HEK293 (cell line): ENCODE measurements around the gene SCGB1D2.
"Not testable (repeated sequence)": the region's sequence is repeated elsewhere in the genome, so short reads cannot be mapped to it uniquely, and the experiment has no call there.

Experiments used
- CTCF ChIA-PET: fragments of 350-600 bp; formaldehyde crosslinking; extraction: SDS; loops from one replicate; lab custom pipeline; 2021; ENCODE audit warnings: antibody characterized with exemption; lab: Yijun Ruan, JAX
- POLR2A ChIA-PET: fragments of 300-600 bp; formaldehyde crosslinking; extraction: SDS; loops from one replicate; lab custom pipeline; 2020; ENCODE audit warnings: antibody characterized with exemption, inconsistent platforms; lab: Yijun Ruan, JAX
- H3K27ac ChIP-seq: fragments of 200-500 bp; sonication (Bioruptor generic); 2 replicates; pipeline ENCODE4 v1.5.1; 2014; ENCODE audit warnings: low read depth, low read length, control low read depth, inconsistent platforms; ENCODE audit errors: extremely low read depth
- H3K36me3 ChIP-seq, 2 experiments: fragments of 200-500 bp in 1 of 2; sonication (Bioruptor generic) in 1 of 2; 1 replicate in 1 of 2; 2 replicates in 1 of 2; pipeline ENCODE4 v1.5.1; 2014 to 2017; ENCODE audit warnings: inconsistent platforms in 2 of 2, low read length in 2 of 2; ENCODE audit not compliant: control insufficient read depth in 2 of 2, insufficient read depth in 1 of 2
- H3K4me1 ChIP-seq: fragments of 200-500 bp; sonication (Bioruptor generic); 2 replicates; pipeline ENCODE4 v1.5.1; 2014; ENCODE audit warnings: mild to moderate bottlenecking, low read length, inconsistent platforms; ENCODE audit not compliant: control insufficient read depth, insufficient read depth
- H3K4me3 ChIP-seq: 2 replicates; pipeline ENCODE4 v1.5.1; 2011; ENCODE audit warnings: low read depth, mild to moderate bottlenecking, control low read depth, low read length, moderate library complexity
- H3K9me3 ChIP-seq: fragments of 200-500 bp; sonication (Bioruptor generic); 2 replicates; pipeline ENCODE4 v1.5.1; 2014; ENCODE audit warnings: low read depth, low read length, inconsistent platforms; ENCODE audit not compliant: control insufficient read depth, insufficient read depth
- ELK4 ChIP-seq: IDR thresholded peaks from 2 replicates; pipeline ENCODE4 v1.6.1; 2011; ENCODE audit warnings: mild to moderate bottlenecking, low read depth, low read length, borderline replicate concordance
- FEZF1 ChIP-seq: fragments of 450-650 bp; formaldehyde crosslinking; IDR thresholded peaks from 2 replicates; pipeline ENCODE4 v1.5.1; 2016; ENCODE audit warnings: missing biosample characterization, missing genetic modification characterization
- KLF8 ChIP-seq: fragments of 450-650 bp; formaldehyde crosslinking; IDR thresholded peaks from 2 replicates; pipeline ENCODE4 v1.5.1; 2016; ENCODE audit warnings: missing biosample characterization, missing genetic modification characterization
- RBAK ChIP-seq: fragments of 450-650 bp; formaldehyde crosslinking; IDR thresholded peaks from 2 replicates; pipeline ENCODE4 v1.5.1; 2016; ENCODE audit warnings: missing biosample characterization, missing genetic modification characterization
- REST ChIP-seq: fragments of 450-650 bp; formaldehyde crosslinking; IDR thresholded peaks from 2 replicates; pipeline ENCODE4 v1.5.1; 2016; ENCODE audit warnings: missing biosample characterization, missing genetic modification characterization
- WT1 ChIP-seq: fragments of 450-650 bp; formaldehyde crosslinking; IDR thresholded peaks from 2 replicates; pipeline ENCODE4 v1.5.1; 2016; ENCODE audit warnings: missing biosample characterization, missing genetic modification characterization
- ZEB2 ChIP-seq: fragments of 450-650 bp; formaldehyde crosslinking; IDR thresholded peaks from 2 replicates; pipeline ENCODE4 v1.5.1; 2016; ENCODE audit warnings: missing biosample characterization, missing genetic modification characterization
- ZNF157 ChIP-seq: fragments of 450-650 bp; formaldehyde crosslinking; IDR thresholded peaks from 2 replicates; pipeline ENCODE4 v1.5.1; 2016; ENCODE audit warnings: missing biosample characterization, missing genetic modification characterization
- ZNF280D ChIP-seq: fragments of 450-650 bp; formaldehyde crosslinking; IDR thresholded peaks from 2 replicates; pipeline ENCODE4 v1.5.1; 2016; ENCODE audit warnings: missing biosample characterization, missing genetic modification characterization
- ZNF362 ChIP-seq: fragments of 450-650 bp; formaldehyde crosslinking; IDR thresholded peaks from 2 replicates; pipeline ENCODE4 v1.5.1; 2016; ENCODE audit warnings: missing biosample characterization, missing genetic modification characterization
- ZNF433 ChIP-seq: fragments of 450-650 bp; formaldehyde crosslinking; IDR thresholded peaks from 2 replicates; pipeline ENCODE4 v1.5.1; 2016; ENCODE audit warnings: missing biosample characterization, missing genetic modification characterization, low read depth
- ZNF530 ChIP-seq: fragments of 450-650 bp; formaldehyde crosslinking; IDR thresholded peaks from 2 replicates; pipeline ENCODE4 v1.5.1; 2016; ENCODE audit warnings: low read depth, missing biosample characterization, missing genetic modification characterization
- ZNF596 ChIP-seq: fragments of 450-650 bp; IDR thresholded peaks from 2 replicates; pipeline ENCODE4 v1.5.0; 2018; ENCODE audit warnings: missing biosample characterization, mild to moderate bottlenecking, missing genetic modification characterization, moderate library complexity
- ZNF670 ChIP-seq: fragments of 450-650 bp; formaldehyde crosslinking; IDR thresholded peaks from 2 replicates; pipeline ENCODE4 v1.5.1; 2016; ENCODE audit warnings: missing biosample characterization, missing genetic modification characterization, low read depth
- ZNF701 ChIP-seq: fragments of 450-650 bp; formaldehyde crosslinking; IDR thresholded peaks from 2 replicates; pipeline ENCODE4 v1.5.1; 2016; ENCODE audit warnings: missing biosample characterization, missing genetic modification characterization
- ZNF791 ChIP-seq: fragments of 450-650 bp; formaldehyde crosslinking; IDR thresholded peaks from 2 replicates; pipeline ENCODE4 v1.5.1; 2016; ENCODE audit warnings: missing biosample characterization, missing genetic modification characterization

Gene SCGB1D2

GRCh38 chr11:62193952-62194351 is 48.1 kb upstream of the SCGB1D2 start:
- Histone ChIP-seq H3K4me3 (no peak overlapping the region), H3K9me3 (no peaks in the 10 kb centered on the region), H3K36me3 (no peaks in the 10 kb centered on the region), H3K27ac (no peak overlapping the region), H3K4me1 (no peaks in the 10 kb centered on the region)
- CTCF ChIA-PET = no interaction called here
- POLR2A ChIA-PET = no interaction called here
- TF ChIP-seq REST (tag by site-specific recombination) (peak; percentile 91), ELK4 (no peak)

- H3K9me3 ChIP-seq, POLR2A ChIA-PET: not testable (repeated sequence)
These were observed 47.0 kb upstream of the SCGB1D2 start for GRCh38 chr11:62195010-62195409.

GRCh38 chr11:62195945-62196344 is 46.1 kb upstream of the SCGB1D2 start:
- H3K36me3 ChIP-seq = no peaks in the 10 kb centered on the region
- CTCF ChIA-PET = interaction anchor here (0.7 kb wide), 1 partner anchor 423 kb away, joined by 3 read pairs; no protein-coding TSS in a partner anchor
- POLR2A ChIA-PET = no interaction called here
- no peak overlapping the region for H3K4me3 ChIP-seq
- H3K4me1 ChIP-seq = no peaks in the 10 kb centered on the region
- H3K9me3 ChIP-seq = no peaks in the 10 kb centered on the region
- TF ChIP-seq ZNF596 (tag by site-specific recombination) (no peak), ZNF670 (tag by site-specific recombination) (no peak), ZNF280D (tag by site-specific recombination) (no peak), ZNF433 (tag by site-specific recombination) (no peak), ZNF362 (no peak), ZNF791 (tag by site-specific recombination) (no peak), FEZF1 (tag by site-specific recombination) (no peak), KLF8 (tag by site-specific recombination) (no peak), WT1 (tag by site-specific recombination) (no peak), ZNF701 (tag by site-specific recombination) (no peak), ZNF530 (tag by site-specific recombination) (no peak), ZEB2 (tag by site-specific recombination) (no peak), RBAK (tag by site-specific recombination) (no peak), ZNF157 (tag by site-specific recombination) (no peak)
- no peak overlapping the region for H3K27ac ChIP-seq

More at GRCh38 chr11:62195010-62195409, 47.0 kb upstream of the SCGB1D2 start:
- CTCF ChIA-PET, H3K36me3 ChIP-seq, H3K4me3 ChIP-seq, H3K4me1 ChIP-seq, H3K27ac ChIP-seq: not testable (repeated sequence)
